ENCODE data around the gene MCM8. TPM values are rescaled to one million over a fixed set of nuclear protein-coding genes. Genes with fewer than 3 reads are reported as not detected.

MCM8 gene
- total RNA-seq, 1 experiment from 2014 or later: 28.0 TPM

GRCh38 chr20:5923493-5923892 is 27.0 kb upstream of the MCM8 start:
- ChIA-PET POLR2A (no interaction called here), CTCF (interaction anchor here (0.7 to 1.0 kb wide), 2 partner anchors 11 to 394 kb away, joined by 3 read pairs; no protein-coding TSS in a partner anchor)
- no peak for TF ChIP-seq CBFB (CRISPR knock-in tag; IDR thresholded peaks at IDR 0.05; ENCODE audit: low read depth)
- no peak for TF ChIP-seq OVOL2 (CRISPR knock-in tag; IDR thresholded peaks at IDR 0.05; ENCODE audit: borderline replicate concordance)
- no peak for TF ChIP-seq RELA (CRISPR knock-in tag; IDR thresholded peaks at IDR 0.05; ENCODE audit: borderline replicate concordance)
- TF ChIP-seq ZNF396 (CRISPR knock-in tag; IDR thresholded peaks at IDR 0.05; ENCODE audit: borderline replicate concordance): no peak
- TF ChIP-seq RORB (CRISPR knock-in tag; IDR thresholded peaks at IDR 0.05): no peak
- TF ChIP-seq ZNF281 (CRISPR knock-in tag; IDR thresholded peaks at IDR 0.05): no peak
- ATAC-seq (no peak), DNase-seq (ENCODE audit: low spot score) (no peak)
- H3K4me1 Mint-ChIP-seq: peaks cover 11% of the 10 kb centered on the region
- peaks cover 6% of the 10 kb centered on the region; the same call in 1 of the 2 replicates for H3K27me3 Mint-ChIP-seq (ENCODE audit: low read depth)
- H3K27ac Mint-ChIP-seq: no peak overlapping the region
- peaks cover 6% of the 10 kb centered on the region for H3K9me3 Mint-ChIP-seq
- H3K4me3 Mint-ChIP-seq: no peak overlapping the region
- no peaks in the 10 kb centered on the region for H3K36me3 Mint-ChIP-seq

GRCh38 chr20:5925551-5925950 is 24.9 kb upstream of the MCM8 start:
- H3K4me1 Mint-ChIP-seq: no peaks in the 10 kb centered on the region
- TF ChIP-seq ZNF263 (CRISPR knock-in tag; IDR thresholded peaks at IDR 0.05; ENCODE audit: low read depth): no peak
- no peak for TF ChIP-seq TP53 (CRISPR knock-in tag; IDR thresholded peaks at IDR 0.05)
- TF ChIP-seq MXD4 (CRISPR knock-in tag; IDR thresholded peaks at IDR 0.05; ENCODE audit: borderline replicate concordance): no peak
- no peak for TF ChIP-seq E2F4 (CRISPR knock-in tag; IDR thresholded peaks at IDR 0.05; ENCODE audit: borderline replicate concordance, low read depth)
- no peak for TF ChIP-seq GRHL2 (CRISPR knock-in tag; IDR thresholded peaks at IDR 0.05; ENCODE audit: insufficient replicate concordance, severe bottlenecking)
- no peak for TF ChIP-seq PRDM15 (CRISPR knock-in tag; IDR thresholded peaks at IDR 0.05)
- no peak for TF ChIP-seq ESRRA (CRISPR knock-in tag; IDR thresholded peaks at IDR 0.05; ENCODE audit: borderline replicate concordance)
- no peak for TF ChIP-seq E2F5 (CRISPR knock-in tag; IDR thresholded peaks at IDR 0.05)
- TF ChIP-seq ARID4B (CRISPR knock-in tag; IDR thresholded peaks at IDR 0.05; ENCODE audit: borderline replicate concordance): no peak
- no peak for TF ChIP-seq CREB1 (CRISPR knock-in tag; IDR thresholded peaks at IDR 0.05)
- no peak for TF ChIP-seq ATF2 (CRISPR knock-in tag; IDR thresholded peaks at IDR 0.05; ENCODE audit: borderline replicate concordance, low read depth)
- TF ChIP-seq ETV6 (CRISPR knock-in tag; IDR thresholded peaks at IDR 0.05): no peak
- no peak for TF ChIP-seq SOX15 (CRISPR knock-in tag; IDR thresholded peaks at IDR 0.05)
- TF ChIP-seq IRF2 (CRISPR knock-in tag; IDR thresholded peaks at IDR 0.05; ENCODE audit: borderline replicate concordance, low read depth): no peak

More at GRCh38 chr20:5925551-5925950, 24.9 kb upstream of the MCM8 start:
- peaks cover 14% of the 10 kb centered on the region for H3K27me3 Mint-ChIP-seq (ENCODE audit: low read depth)
- no peak overlapping the region for H3K4me3 Mint-ChIP-seq
- H3K27ac Mint-ChIP-seq: no peak overlapping the region
- POLR2A ChIA-PET: no interaction called here
- H3K36me3 Mint-ChIP-seq: no peaks in the 10 kb centered on the region
- no peak for ATAC-seq
- DNase-seq (ENCODE audit: low spot score): no peak
- CTCF ChIA-PET: interaction anchor here (1.1 to 1.3 kb wide), 2 partner anchors 8 to 396 kb away, joined by 3 to 4 read pairs; no protein-coding TSS in a partner anchor
- peaks cover 6% of the 10 kb centered on the region for H3K9me3 Mint-ChIP-seq
